LNCaP clone FGC (cell line): ENCODE data around the gene MYO18B.
A peak's percentile ranks its signal among the peaks of the same experiment; 100 is the strongest.

Experiments
- DNase-seq: peaks from one replicate; pipeline ENCODE4 v3.0.0-alpha.2; 2011; ENCODE audit warnings: low read depth
- H3K4me3 ChIP-seq: 2 replicates; pipeline ENCODE4 v1.5.1; 2011; ENCODE audit warnings: mild to moderate bottlenecking, low read depth, low read length, control low read depth
- TF ChIP-seq, protein P1 (sequence below): IDR thresholded peaks from 2 replicates; pipeline ENCODE4 v1.5.1; 2012; ENCODE audit warnings: mild to moderate bottlenecking; ENCODE audit not compliant: control insufficient read depth, insufficient read depth; ENCODE audit errors: extremely low read depth

MYO18B gene

DNA sequence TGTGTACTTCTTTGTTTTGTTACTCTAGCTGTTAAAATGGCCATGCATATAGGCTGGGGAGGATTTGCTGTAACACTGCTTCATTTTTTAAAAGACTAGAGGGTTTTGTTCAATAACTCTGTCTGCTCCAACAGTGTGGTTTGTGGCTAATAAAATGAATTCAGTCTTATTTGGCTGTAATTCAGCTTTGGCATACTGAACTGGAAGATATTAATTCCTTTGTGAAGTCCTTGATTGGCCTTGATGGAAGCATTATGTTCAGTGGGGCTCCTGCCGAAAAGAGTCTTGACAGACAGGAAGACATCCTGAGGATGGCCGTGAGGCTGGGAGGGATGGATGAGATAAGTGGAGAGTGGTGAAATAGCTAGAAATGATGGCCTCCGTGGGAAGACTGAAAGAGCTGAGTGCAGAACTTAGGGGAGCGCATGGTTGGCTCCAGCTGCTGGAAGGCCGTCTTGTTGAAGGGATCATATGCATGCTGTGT is 44.8 kb upstream of the MYO18B start:
- no peak overlapping the region for H3K4me3 ChIP-seq
- no peak for DNase-seq
- TF ChIP-seq, protein P1, sequence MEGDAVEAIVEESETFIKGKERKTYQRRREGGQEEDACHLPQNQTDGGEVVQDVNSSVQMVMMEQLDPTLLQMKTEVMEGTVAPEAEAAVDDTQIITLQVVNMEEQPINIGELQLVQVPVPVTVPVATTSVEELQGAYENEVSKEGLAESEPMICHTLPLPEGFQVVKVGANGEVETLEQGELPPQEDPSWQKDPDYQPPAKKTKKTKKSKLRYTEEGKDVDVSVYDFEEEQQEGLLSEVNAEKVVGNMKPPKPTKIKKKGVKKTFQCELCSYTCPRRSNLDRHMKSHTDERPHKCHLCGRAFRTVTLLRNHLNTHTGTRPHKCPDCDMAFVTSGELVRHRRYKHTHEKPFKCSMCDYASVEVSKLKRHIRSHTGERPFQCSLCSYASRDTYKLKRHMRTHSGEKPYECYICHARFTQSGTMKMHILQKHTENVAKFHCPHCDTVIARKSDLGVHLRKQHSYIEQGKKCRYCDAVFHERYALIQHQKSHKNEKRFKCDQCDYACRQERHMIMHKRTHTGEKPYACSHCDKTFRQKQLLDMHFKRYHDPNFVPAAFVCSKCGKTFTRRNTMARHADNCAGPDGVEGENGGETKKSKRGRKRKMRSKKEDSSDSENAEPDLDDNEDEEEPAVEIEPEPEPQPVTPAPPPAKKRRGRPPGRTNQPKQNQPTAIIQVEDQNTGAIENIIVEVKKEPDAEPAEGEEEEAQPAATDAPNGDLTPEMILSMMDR = no peak

DNA sequence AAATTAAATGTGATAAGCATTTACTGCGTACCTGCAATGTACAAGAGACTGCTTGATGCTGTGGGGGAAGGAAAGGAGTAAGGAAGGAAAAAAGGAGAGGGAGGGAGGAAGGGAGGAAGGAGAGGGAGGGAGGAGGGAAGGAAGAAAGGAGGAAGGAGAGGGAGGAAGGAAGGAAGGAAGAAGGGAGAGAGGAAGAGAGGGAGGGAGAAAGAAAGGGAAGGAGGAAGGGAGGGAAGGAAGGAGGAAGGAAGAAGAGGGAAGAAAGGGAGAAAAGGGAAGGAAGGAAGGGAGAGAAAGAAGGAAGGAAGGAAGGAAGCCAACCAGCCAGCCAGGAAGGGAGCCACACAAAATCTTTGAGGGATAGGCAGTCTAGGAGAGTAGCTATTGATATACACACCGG is 44.0 kb upstream of the MYO18B start:
- no peak for DNase-seq
- TF ChIP-seq, protein P1 = no peak
- H3K4me3 ChIP-seq = no peak overlapping the region

DNA sequence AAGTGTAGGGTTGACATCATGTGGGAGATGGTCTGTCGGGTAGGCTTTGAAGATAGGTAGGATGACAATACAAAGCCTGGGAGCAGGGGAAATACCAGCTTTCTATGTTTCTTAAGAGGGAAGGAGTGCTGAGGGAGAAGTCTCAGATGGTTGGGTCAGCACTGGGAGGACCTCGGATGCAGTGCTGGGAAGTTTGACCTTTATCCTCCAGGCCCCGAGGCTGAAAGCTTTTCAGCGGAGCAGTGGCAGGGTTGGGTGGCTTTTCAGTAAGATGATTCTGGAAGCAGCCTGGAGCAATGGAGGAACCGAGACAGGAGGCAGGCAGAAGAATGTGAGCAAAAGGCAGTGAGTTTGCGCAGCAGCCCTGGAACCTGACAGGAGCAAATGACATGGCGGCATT is 43.5 kb upstream of the MYO18B start:
- TF ChIP-seq, protein P1 = no peak
- DNase-seq = no peak
- no peak overlapping the region for H3K4me3 ChIP-seq

DNA sequence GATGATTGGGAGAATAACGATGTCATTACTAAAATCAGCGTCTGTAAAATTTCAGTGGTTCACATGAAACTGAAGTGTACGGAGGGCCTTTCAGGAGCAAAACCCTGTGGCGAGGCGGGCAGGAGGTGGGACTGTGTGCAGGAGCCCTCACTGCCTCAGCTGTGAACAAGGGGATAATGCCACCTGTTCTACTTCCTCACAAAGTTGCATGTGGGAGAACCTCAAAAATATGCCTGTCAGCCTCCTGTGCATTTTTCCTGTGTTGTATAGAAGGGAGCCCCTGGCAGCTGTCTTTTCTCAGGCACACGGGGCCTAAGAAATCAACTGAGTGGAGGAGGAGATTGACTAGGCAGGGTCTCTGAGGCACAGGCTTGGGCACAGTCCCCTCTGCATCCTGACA is 43.0 kb upstream of the MYO18B start:
- H3K4me3 ChIP-seq = no peak overlapping the region
- TF ChIP-seq, protein P1 = no peak
- no peak for DNase-seq

DNA sequence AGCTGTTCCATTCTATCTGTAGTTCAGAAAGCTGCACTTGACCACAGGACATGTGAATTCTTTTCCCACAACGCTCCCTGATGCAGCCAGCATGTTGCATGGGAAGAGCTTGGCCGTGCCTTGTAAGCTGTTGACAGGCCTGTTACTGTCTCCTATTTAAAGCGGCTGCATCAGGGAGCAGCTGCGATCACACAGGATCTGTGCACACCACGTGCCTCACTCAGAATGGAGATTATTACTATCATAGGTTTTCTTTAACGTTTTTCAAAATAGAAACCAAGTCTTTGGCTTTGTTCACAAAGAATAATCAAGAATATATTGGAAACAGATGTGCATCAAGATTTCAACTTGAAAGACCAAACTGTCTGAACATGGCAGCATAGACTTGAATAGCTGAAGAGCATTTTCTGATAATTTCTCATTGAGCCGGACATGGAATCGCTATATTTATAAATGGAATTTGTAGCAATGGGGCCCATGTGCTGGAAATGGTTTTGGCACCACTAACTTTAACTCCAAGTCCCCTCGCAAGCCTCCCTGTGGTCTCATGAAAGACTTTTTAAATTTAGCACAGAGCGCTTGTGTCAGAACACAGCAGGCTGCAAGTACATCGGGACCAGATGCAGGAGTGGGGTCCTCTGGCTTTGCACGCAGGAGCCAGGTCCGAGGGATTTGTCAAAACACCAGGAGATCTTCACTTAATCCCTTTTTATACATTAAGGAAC is 40.8 kb upstream of the MYO18B start:
- no peak overlapping the region for H3K4me3 ChIP-seq
- DNase-seq = no peak
- TF ChIP-seq, protein P1 = no peak

DNA sequence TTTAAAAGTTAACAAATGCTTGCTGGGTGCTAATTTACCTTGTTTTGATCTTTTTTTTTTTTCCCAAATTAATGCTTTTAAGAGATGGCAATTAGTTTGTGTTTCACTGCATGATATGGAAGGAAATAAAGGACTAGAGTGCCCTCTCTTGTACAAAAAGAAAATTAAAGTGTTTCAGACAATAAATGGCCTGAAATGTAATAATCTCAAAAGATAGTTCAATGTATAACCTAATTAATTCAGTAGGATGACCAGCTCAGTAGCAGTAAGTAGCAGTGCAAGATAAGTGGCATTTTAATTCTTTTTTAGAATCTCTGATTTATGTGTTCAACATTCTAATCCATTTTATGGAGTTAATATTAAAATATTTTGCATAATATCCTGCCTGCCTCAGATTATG is 39.9 kb upstream of the MYO18B start:
- TF ChIP-seq, protein P1 = peak; percentile 27
- no peak for DNase-seq

More for the DNA sequence above, 39.9 kb upstream of the MYO18B start:
- no peak overlapping the region for H3K4me3 ChIP-seq
